ENCODE results near the gene PSAP.

The PSAP gene

GRCh38 chr10:71807557-71808510 lies 43.2 kb downstream of the PSAP start:
- DNase-seq (ENCODE audit: low read depth) = no peak

- DNase-seq (ENCODE audit: low read depth) = no peak
Observed at GRCh38 chr10:71806704-71807556, 44.1 kb downstream of the PSAP start.

GRCh38 chr10:71805776-71806703 lies 45.0 kb downstream of the PSAP start:
- no peak for DNase-seq (ENCODE audit: low read depth)

- no peak for DNase-seq (ENCODE audit: low read depth)
Observed at GRCh38 chr10:71804077-71804476, 47.0 kb downstream of the PSAP start.

- DNase-seq (ENCODE audit: low read depth) = no peak
Observed at GRCh38 chr10:71802715-71803488, 48.1 kb downstream of the PSAP start.

- no peak for DNase-seq (ENCODE audit: low read depth)
Observed at GRCh38 chr10:71802235-71802634, 48.8 kb downstream of the PSAP start.

- DNase-seq (ENCODE audit: low read depth) = no peak
Observed at GRCh38 chr10:71801361-71801760, 49.7 kb downstream of the PSAP start.

- no peak for DNase-seq (ENCODE audit: low read depth)
Observed at GRCh38 chr10:71799608-71800453, 51.2 kb downstream of the PSAP start.

- no peak for DNase-seq (ENCODE audit: low read depth)
Observed at GRCh38 chr10:71799112-71799511, 51.9 kb downstream of the PSAP start.

GRCh38 chr10:71798308-71798624 lies 52.8 kb downstream of the PSAP start:
- no peak for DNase-seq (ENCODE audit: low read depth)

GRCh38 chr10:71797533-71798307 lies 53.3 kb downstream of the PSAP start:
- no peak for DNase-seq (ENCODE audit: low read depth)

- DNase-seq (ENCODE audit: low read depth) = no peak
Observed at GRCh38 chr10:71796749-71797405, 54.2 kb downstream of the PSAP start.

GRCh38 chr10:71795248-71795647 lies 55.8 kb downstream of the PSAP start:
- no peak for DNase-seq (ENCODE audit: low read depth)

GRCh38 chr10:71790749-71791440 lies 60.2 kb downstream of the PSAP start:
- no peak for DNase-seq (ENCODE audit: low read depth)

GRCh38 chr10:71789871-71790270 lies 61.2 kb downstream of the PSAP start:
- DNase-seq (ENCODE audit: low read depth) = no peak

GRCh38 chr10:71788954-71789353 lies 62.1 kb downstream of the PSAP start:
- no peak for DNase-seq (ENCODE audit: low read depth)

- DNase-seq (ENCODE audit: low read depth) = no peak
Observed at GRCh38 chr10:71784679-71785272, 66.3 kb downstream of the PSAP start.

Measured in activated T-helper 1 cell treated with Interleukin-2 at 50 U/mL for 16 hours (primary cell).